ENCODE results near the gene EFHD2.
"Not testable (repeated sequence)": the region's sequence is repeated elsewhere in the genome, so short reads cannot be mapped to it uniquely, and the experiment has no call there.

EFHD2 gene

GRCh38 chr1:15412175-15412800 lies 2.6 kb downstream of the EFHD2 start:
- no peak for DNase-seq (ENCODE audit: low read depth)

GRCh38 chr1:15412843-15413242 lies 3.2 kb downstream of the EFHD2 start:
- no peak for DNase-seq (ENCODE audit: low read depth)

- DNase-seq (ENCODE audit: low read depth): no peak
Observed at GRCh38 chr1:15413563-15414444, 4.1 kb downstream of the EFHD2 start.

- no peak for DNase-seq (ENCODE audit: low read depth)
Observed at GRCh38 chr1:15414445-15414983, 4.8 kb downstream of the EFHD2 start.

- peak; percentile 81 for DNase-seq (ENCODE audit: low read depth)
Observed at GRCh38 chr1:15417059-15417934, 7.6 kb downstream of the EFHD2 start.

- DNase-seq (ENCODE audit: low read depth): peak; percentile 82
Observed at GRCh38 chr1:15418806-15419515, 9.3 kb downstream of the EFHD2 start.

GRCh38 chr1:15420853-15421465 lies 11.3 kb downstream of the EFHD2 start:
- peak; percentile 36 for DNase-seq (ENCODE audit: low read depth)

GRCh38 chr1:15422871-15423270 lies 13.2 kb downstream of the EFHD2 start:
- no peak for DNase-seq (ENCODE audit: low read depth)

GRCh38 chr1:15423355-15424077 lies 13.8 kb downstream of the EFHD2 start:
- DNase-seq (ENCODE audit: low read depth): no peak

GRCh38 chr1:15424146-15424667 lies 14.5 kb downstream of the EFHD2 start:
- no peak for DNase-seq (ENCODE audit: low read depth)

GRCh38 chr1:15424981-15425380 lies 15.3 kb downstream of the EFHD2 start:
- no peak for DNase-seq (ENCODE audit: low read depth)

- no peak for DNase-seq (ENCODE audit: low read depth)
Observed at GRCh38 chr1:15425521-15425920, 15.8 kb downstream of the EFHD2 start.

GRCh38 chr1:15425958-15426357 lies 16.3 kb downstream of the EFHD2 start:
- DNase-seq (ENCODE audit: low read depth): no peak

- DNase-seq (ENCODE audit: low read depth): peak; percentile 63
Observed at GRCh38 chr1:15426492-15427279, 17.0 kb downstream of the EFHD2 start.

- no peak for DNase-seq (ENCODE audit: low read depth)
Observed at GRCh38 chr1:15427280-15427666, 17.6 kb downstream of the EFHD2 start.

GRCh38 chr1:15428252-15428651 lies 18.6 kb downstream of the EFHD2 start:
- DNase-seq (ENCODE audit: low read depth): not testable (repeated sequence)

- no peak for DNase-seq (ENCODE audit: low read depth)
Observed at GRCh38 chr1:15428815-15429435, 19.2 kb downstream of the EFHD2 start.

- peak; percentile 69 for DNase-seq (ENCODE audit: low read depth)
Observed at GRCh38 chr1:15429701-15430149, 20.0 kb downstream of the EFHD2 start.
